Measurements from ENCODE around the gene TMEM163.
A peak's percentile ranks its signal among the peaks of the same experiment; 100 is the strongest.
"Not testable (repeated sequence)": the region's sequence is repeated elsewhere in the genome, so short reads cannot be mapped to it uniquely, and the experiment has no call there.

TMEM163 gene

DNA sequence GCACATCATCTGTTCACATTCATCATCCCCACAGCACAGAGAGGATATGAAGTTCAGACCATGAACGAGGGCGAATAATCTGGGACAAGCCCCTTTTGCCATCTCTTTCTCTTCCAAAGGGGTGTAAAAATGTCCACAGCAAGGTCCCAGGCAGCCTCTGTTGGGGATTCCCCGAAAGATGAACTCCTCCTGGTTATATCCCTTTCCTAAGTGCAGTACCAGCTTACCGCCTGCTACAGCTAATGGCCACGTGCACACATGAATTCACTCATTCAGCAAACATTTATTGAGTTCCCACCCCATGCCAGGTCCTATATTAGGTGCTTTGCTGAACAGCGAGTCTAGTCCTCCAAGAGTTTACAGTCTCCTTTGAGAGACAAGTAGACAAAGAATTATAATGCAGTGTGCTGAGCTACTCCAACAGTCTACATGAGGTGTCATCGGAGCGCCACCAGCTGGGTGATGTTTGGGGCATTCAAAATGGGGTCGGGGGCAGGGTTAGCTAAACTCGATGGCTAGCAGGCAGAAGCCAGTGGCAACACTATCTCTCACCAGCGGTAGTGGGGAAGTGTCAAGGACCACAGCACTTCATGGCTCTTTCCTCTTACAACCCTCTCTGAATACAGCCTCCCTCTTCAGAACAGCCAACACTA lies 228.9 kb downstream of the TMEM163 start:
- DNase-seq (ENCODE audit: low spot score) = no peak

DNA sequence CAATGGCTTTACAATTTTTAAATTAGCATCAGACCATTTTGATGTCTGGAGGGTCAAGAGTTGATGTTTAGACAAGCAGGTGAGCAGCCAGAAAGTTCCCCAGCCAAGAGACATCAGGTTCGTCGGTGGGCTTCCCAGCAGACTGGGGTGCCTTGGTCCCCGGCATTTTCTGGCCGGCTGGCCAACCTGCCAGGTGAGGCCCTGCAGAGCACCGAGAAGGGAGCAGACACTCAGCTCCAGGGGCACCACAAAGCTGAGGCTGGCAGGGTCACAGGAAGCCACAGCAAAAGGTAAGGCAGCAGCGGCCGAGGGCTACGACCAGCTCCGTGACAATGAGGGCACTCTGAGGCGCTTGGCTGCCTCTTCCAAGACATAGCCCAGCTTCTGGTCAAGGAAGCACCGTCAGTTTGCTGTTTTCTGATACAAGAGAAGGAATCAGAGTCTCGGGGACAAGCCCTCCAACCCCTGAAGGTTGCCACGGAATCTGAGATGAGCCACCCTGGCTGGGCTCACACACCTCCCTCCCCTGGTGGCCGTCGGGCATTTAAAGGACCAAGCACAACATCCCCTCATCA lies 235.9 kb downstream of the TMEM163 start:
- no peak for DNase-seq (ENCODE audit: low spot score)

DNA sequence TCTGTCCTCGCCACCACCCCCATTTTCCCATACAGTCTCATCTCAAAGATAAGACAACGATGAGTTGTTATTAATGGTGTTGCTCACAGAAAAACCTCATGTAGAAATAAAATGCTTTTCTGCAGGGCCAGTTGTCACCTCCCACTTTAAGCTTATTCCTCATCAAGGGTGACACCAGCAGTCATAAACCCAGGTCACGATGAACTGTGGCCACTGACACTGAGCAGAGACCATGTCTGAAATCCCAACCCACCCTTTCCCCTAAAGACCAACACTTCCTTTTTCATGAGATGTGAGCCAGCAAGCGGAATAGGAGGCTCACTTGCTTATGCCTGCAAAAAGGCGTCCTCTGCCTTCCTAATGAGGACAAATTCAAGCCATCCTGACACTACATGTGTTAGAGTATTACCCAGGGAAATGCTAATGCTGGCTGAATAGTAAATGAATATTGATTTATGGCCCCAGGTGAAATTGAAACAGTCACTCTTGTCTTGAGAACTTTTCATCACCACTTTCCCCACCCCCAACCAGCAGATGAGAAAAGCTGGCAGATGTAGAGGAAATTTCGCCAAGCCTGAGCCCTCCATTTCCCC lies 236.6 kb downstream of the TMEM163 start:
- DNase-seq (ENCODE audit: low spot score) = no peak

GRCh38 chr2:134479696-134480330 lies 239.0 kb downstream of the TMEM163 start:
- no peak for DNase-seq (ENCODE audit: low spot score)

DNA sequence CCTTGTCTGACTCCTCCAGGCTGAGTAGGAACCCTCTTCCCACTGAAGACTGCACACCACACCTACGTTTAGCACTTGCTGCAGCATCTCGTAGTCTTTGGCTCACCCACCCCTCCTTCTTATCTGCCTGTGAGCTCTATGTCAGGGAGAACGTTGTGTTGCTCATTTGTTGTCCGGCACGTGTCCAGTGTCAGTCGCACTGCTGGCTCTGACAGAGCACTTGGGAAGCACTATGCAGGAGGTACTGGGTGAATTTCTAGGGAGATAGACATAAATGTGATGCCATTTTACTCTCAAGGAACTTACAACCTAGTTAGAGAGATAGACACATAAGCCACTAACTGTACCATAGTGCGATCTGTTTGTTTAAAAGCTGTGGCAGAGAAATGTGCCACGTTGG lies 241.8 kb downstream of the TMEM163 start:
- not testable (repeated sequence) for DNase-seq (ENCODE audit: low spot score)

DNA sequence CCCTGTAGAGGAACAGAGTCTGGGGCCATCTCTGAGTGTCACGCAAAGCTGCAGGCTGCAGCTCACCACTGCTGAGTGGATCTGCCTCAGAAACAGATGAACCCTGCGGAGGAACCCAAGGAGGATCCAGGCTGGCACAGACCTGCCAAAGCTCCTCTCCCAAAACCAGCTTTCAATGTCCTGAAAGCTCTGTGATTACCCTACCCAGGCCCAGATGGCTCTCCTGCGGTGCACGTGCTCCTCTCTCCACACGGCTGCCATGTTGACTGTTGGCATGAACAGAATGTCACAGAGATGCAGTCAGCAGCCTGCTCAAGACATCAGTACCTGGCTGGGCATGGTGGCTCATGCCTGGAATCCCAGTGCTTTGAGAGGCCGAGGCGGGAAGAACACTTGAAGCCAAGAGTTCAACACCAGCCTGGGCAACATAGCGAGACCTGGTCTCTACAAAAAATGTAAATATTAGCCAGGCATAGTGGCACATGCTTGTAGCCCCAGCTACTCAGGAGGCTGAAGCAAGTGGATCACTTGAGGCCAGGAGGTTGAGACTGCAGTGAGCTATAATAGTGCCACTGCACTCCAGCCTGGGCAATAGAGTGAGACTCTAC lies 248.1 kb downstream of the TMEM163 start:
- no peak for DNase-seq (ENCODE audit: low spot score)

DNA sequence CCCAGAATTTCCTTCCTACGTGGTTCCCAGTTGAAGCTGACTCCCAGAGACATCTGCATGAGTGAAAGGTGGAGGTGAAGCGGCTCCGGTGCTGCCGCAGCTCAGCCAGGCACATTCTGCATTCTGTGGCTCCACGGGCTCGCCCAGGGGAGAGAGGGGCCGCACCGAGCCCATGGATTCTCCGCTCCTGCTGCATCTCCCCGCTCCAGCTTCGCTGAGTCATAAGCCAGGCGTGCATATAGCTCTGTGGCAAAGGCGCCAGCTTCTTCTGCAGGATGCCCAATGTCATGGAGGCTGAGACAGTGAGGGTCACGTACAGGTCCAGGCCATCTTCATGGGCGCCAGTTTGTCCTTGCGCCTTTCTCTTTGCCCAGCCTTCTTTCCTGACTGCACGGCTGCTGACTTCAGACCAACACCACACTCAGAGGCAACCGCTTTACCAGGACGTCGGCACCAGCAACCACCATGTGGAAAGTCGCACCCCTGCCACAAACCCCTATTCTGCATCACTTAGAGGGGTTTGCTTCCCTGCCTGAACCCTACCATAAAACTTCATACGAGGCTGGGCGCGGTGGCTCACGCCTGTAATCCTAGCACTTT lies 249.2 kb downstream of the TMEM163 start:
- DNase-seq (ENCODE audit: low spot score) = no peak

DNA sequence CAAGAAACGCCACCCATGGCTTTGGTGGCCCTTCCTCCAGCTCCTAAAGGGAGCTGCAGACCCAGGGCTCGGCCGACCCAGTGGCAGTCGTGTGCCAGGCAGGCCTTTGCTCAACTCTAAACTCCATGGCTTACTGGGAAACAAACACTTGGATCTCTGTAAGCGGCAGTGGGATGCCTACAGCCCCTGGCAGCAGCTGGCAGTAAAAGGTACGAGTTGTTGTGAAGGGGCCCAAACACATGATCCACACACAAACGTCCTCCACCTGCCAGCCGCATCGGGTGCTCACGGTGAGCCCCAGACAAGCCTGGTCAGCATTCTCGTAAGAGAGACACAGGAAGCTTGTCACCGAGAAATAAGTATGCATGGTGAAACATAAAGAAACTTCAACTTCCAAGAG lies 250.0 kb downstream of the TMEM163 start:
- DNase-seq (ENCODE audit: low spot score) = no peak

DNA sequence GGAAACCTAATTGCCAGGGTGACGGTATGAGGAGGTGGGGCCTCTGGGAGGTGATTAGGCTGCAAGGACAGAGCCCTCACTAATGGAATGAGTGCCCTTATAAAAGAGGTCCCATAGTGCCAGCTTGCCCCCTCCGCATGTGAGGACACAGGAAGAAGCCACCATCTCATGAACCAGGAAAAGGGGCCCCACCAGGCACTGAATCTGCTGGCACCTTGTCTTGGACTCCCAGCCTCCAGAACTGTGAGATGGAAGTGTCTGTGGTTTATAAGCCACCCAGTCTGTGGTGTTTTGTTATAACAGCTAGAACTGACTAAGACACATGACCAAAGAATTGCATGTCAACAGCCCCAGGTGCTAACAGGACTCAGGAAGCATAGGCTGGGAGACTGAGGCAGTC lies 250.6 kb downstream of the TMEM163 start:
- no peak for DNase-seq (ENCODE audit: low spot score)

GRCh38 chr2:134466141-134466540 lies 252.7 kb downstream of the TMEM163 start:
- DNase-seq (ENCODE audit: low spot score) = peak; percentile 88

- no peak for DNase-seq (ENCODE audit: low spot score)
These were observed 253.3 kb downstream of the TMEM163 start for GRCh38 chr2:134465228-134466105.

DNA sequence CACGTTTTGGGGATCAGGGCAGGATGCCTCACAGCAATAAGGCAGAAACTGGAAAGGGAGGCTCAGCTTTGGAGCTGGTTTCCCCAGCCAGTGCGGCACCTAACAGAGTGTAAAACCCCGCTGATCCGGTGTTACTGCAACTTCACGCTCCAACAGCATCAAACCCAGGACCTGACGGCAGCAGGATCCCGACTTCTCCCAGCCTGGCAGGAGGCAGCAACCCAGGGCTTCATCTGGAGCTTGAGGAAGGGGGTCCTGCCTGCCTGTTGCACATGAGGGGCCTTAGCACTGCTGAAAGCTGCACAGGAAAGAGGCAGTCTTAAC lies 255.1 kb downstream of the TMEM163 start:
- DNase-seq (ENCODE audit: low spot score) = no peak

GRCh38 chr2:134462791-134463698 lies 255.8 kb downstream of the TMEM163 start:
- DNase-seq (ENCODE audit: low spot score) = no peak

DNA sequence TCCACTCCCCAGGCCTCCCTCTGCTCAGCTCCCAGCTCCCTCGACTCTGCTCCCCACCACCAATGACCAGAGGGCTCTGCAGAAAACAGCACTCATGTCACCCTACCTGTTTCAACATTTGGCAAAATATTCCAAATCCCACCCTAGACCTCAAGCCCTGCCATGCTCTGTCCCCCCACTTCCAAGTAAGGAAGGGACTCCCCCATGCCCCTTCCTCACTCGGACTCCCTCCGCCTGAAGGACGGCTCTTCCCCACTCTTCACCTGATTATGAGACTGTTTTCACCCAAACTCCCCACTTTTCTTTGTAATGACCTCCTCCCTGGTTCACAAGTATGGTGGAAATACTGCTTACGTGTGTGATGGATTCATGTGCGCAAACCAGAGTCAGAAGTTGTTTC lies 256.5 kb downstream of the TMEM163 start:
- DNase-seq (ENCODE audit: low spot score) = no peak

DNA sequence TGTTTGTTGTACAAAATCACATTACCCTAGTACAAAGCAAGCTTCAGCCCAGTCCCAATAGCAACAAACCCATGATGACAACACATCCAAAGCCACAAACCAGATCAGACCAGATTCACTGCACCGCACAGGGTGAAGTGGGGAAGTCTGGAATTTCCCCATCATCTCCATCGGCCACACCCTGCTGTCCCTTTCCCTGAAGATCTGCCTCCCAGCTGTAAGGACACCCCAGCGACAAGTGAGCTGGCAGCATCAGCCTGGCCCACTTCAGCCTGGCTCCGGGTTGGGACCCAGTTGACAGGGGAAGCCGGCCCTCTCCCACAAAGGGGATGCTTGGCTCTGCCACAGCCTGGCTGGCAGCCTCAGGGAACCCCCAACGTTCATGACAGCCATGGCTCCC lies 257.3 kb downstream of the TMEM163 start:
- DNase-seq (ENCODE audit: low spot score) = no peak

DNA sequence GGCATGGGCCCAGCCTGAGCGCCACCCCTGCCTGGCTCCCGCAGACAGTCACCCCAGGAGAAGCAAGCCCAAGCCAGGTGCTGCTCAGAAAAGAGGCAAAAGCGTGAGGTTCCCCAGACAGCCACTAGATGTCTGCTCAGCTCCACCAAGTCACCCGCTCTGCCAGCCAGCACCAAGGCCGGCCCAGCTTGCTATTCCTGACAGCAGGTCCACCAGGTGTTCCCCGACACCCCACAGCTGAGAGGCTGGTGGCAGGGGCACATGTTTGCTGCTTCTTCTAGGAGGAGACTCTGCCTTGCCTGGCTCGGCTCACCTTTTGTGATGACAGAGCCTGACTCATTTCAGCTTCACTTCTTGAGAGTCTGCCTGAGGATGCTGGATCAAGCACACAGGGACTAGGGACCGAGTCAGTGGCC lies 258.2 kb downstream of the TMEM163 start:
- peak; percentile 96 for DNase-seq (ENCODE audit: low spot score)

DNA sequence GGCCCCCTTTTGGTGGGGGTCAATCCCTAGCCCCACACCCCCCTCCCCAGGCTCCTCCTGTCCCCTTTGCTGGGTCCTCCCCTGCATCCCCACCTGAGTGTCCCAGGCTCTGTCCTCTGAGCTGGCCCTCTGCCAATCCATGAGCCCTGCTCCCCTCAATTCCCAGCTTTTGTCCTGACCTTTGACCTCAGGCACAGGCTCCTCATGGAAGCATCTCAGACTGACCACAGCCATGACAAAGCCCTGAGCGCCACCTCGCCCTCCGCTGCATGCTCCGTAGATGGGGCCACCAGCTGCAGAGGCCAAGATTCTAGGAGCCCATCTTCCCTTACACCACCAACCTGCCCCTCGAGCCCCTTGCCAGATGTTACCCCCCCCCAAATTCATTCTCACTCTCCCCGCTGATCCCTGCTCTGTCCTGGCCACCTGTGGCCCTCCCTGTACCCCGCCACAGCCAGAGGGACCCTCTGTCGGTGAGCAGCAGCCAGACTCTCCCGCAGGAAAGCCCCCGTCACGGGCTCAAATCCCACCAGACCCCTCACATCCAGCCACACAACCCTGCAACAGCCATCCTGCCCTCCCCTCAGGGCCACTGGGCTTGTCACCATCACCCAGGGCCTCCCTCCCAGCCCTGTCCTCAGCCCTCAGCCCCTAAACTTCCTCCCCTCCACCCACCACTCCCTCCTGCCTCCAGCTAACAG lies 258.9 kb downstream of the TMEM163 start:
- DNase-seq (ENCODE audit: low spot score) = no peak

GRCh38 chr2:134458950-134459349 lies 259.9 kb downstream of the TMEM163 start:
- DNase-seq (ENCODE audit: low spot score) = no peak

DNA sequence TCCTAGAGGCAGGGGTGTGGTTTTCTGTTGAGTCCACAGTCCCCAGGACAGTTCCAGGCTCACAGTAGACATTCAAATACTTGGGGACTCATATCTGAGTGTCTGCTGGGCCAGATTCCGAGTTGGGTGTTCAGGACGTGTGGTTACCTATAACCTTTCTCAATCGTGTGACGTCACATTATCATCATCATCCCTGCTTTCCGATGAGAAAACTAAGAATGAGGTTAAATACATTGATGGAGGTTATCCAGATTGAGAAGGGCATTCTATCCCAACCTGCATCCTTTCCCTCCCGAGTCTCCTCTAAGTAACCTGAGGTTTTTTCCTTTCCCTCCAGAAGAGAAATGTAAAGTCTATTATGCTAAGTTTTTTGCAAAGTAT lies 260.3 kb downstream of the TMEM163 start:
- no peak for DNase-seq (ENCODE audit: low spot score)

Data from cerebellar cortex (tissue), 1 donor.